Measurements from ENCODE around the gene PLEKHA5.

PLEKHA5 gene

DNA sequence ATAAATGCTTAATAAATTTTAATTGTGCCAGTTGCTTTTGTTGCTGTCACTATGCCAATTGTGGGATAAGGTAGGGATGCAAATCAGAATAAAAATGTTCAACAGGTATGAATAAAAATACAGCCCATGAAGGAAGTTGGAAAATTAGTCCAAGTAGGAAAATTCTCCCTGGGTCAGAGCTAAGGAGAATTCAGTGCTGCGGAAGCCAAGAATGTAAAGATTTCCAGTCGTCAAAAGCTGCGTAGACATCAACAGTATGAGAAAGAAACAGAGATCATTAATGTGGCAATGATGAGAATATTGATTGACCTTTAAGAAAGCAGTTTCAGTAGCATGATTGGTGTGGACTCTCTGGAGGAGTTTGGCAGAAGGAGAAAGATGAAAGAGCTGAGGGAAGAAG lies 87.9 kb downstream of the PLEKHA5 start:
- TF ChIP-seq EZH2phosphoT487 (IDR thresholded peaks at IDR 0.05; ENCODE audit: low read depth) = no peak
- TF ChIP-seq, protein P1, sequence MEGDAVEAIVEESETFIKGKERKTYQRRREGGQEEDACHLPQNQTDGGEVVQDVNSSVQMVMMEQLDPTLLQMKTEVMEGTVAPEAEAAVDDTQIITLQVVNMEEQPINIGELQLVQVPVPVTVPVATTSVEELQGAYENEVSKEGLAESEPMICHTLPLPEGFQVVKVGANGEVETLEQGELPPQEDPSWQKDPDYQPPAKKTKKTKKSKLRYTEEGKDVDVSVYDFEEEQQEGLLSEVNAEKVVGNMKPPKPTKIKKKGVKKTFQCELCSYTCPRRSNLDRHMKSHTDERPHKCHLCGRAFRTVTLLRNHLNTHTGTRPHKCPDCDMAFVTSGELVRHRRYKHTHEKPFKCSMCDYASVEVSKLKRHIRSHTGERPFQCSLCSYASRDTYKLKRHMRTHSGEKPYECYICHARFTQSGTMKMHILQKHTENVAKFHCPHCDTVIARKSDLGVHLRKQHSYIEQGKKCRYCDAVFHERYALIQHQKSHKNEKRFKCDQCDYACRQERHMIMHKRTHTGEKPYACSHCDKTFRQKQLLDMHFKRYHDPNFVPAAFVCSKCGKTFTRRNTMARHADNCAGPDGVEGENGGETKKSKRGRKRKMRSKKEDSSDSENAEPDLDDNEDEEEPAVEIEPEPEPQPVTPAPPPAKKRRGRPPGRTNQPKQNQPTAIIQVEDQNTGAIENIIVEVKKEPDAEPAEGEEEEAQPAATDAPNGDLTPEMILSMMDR (IDR thresholded peaks at IDR 0.05; ENCODE audit: low read depth, low read length) = no peak
- no peaks in the 10 kb centered on the region for H3K79me2 ChIP-seq (ENCODE audit: low read length)
- no peak overlapping the region for H3K4me3 ChIP-seq (ENCODE audit: low read length)
- H3K4me2 ChIP-seq (ENCODE audit: low read length) = no peak overlapping the region
- H3K36me3 ChIP-seq (replicated peaks; ENCODE audit: low read depth, low read length) = no peaks in the 10 kb centered on the region
- H3K27me3 ChIP-seq (ENCODE audit: low read depth, low read length) = no peaks in the 10 kb centered on the region
- no peaks in the 10 kb centered on the region for H3K9me3 ChIP-seq (ENCODE audit: insufficient read depth, low read length)
- H2AFZ ChIP-seq (ENCODE audit: low read depth, low read length) = no peak overlapping the region
- no peaks in the 10 kb centered on the region for H4K20me1 ChIP-seq (ENCODE audit: insufficient read depth, low read length)
- H3K27ac ChIP-seq (ENCODE audit: low read length) = no peak overlapping the region
- H3K9ac ChIP-seq (ENCODE audit: low read length) = no peak overlapping the region
- H3K4me1 ChIP-seq (ENCODE audit: low read length) = peaks cover 6% of the 10 kb centered on the region; the same call in 1 of the 2 replicates

DNA sequence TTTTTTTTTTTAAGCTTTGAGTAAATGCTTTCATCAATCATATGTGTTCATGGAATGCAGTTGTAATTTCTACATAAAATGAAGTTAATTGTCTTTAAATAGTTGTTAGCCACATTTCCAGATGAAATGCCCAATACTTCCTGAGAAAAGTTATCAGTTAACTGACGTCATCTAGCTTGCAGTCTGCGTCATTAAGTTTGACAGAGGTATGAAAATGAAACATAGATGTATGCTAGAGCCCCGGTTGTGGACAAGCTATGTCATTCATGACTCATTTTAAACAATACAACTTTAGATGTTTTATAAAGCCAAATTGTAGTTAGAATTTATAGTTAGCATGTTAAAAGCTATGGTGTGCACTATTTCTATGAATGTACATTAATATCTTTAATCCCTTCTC lies 90.7 kb downstream of the PLEKHA5 start:
- no peaks in the 10 kb centered on the region for H3K9me3 ChIP-seq (ENCODE audit: insufficient read depth, low read length)
- TF ChIP-seq, protein P1 (IDR thresholded peaks at IDR 0.05; ENCODE audit: low read depth, low read length) = no peak
- no peak for TF ChIP-seq EZH2phosphoT487 (IDR thresholded peaks at IDR 0.05; ENCODE audit: low read depth)
- H3K4me2 ChIP-seq (ENCODE audit: low read length) = no peak overlapping the region
- H2AFZ ChIP-seq (ENCODE audit: low read depth, low read length) = no peak overlapping the region; the same call in 1 of the 2 replicates
- no peaks in the 10 kb centered on the region for H3K36me3 ChIP-seq (replicated peaks; ENCODE audit: low read depth, low read length)
- no peaks in the 10 kb centered on the region for H3K27me3 ChIP-seq (ENCODE audit: low read depth, low read length)
- H3K4me1 ChIP-seq (ENCODE audit: low read length) = peaks cover 6% of the 10 kb centered on the region; the same call in 1 of the 2 replicates
- H4K20me1 ChIP-seq (ENCODE audit: insufficient read depth, low read length) = no peaks in the 10 kb centered on the region
- H3K4me3 ChIP-seq (ENCODE audit: low read length) = no peak overlapping the region
- H3K79me2 ChIP-seq (ENCODE audit: low read length) = no peaks in the 10 kb centered on the region
- no peak overlapping the region for H3K27ac ChIP-seq (ENCODE audit: low read length)
- no peak overlapping the region for H3K9ac ChIP-seq (ENCODE audit: low read length)

DNA sequence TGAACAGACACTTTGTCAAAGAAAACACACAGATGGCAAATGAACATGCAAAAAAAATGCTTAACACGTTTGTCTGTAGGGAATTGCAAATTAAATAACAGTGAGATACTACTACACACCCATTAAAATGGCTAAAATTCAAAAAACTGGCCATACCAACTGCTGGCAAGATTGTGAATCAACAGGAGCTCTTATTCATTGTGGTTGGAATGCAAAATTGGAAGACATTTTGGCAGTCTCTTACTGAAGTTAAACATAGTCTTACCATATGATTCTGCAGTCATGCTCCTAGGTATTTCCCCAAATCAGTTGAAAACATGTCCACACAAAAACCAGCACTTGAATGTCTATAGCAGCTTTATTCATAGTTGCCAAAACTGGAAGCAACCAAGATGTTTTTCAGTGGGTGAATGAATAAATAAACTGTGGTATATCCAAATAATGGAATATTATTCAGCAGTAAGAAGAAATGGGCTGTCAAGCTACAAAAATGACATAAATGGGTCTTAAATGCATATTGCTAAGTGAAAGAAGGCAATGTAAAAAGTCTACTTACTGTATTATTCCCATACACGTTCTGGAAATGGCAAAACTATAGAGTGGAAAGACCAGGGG lies 91.4 kb downstream of the PLEKHA5 start:
- Histone ChIP-seq H2AFZ (ENCODE audit: low read depth, low read length) (no peak overlapping the region), H3K36me3 (replicated peaks; ENCODE audit: low read depth, low read length) (no peaks in the 10 kb centered on the region), H3K9me3 (ENCODE audit: insufficient read depth, low read length) (no peaks in the 10 kb centered on the region), H3K4me1 (ENCODE audit: low read length) (peaks cover 6% of the 10 kb centered on the region; the same call in 1 of the 2 replicates), H3K9ac (ENCODE audit: low read length) (no peak overlapping the region), H3K27ac (ENCODE audit: low read length) (no peak overlapping the region), H3K27me3 (ENCODE audit: low read depth, low read length) (no peaks in the 10 kb centered on the region), H3K4me2 (ENCODE audit: low read length) (no peak overlapping the region), H4K20me1 (ENCODE audit: insufficient read depth, low read length) (no peaks in the 10 kb centered on the region), H3K4me3 (ENCODE audit: low read length) (no peak overlapping the region), H3K79me2 (ENCODE audit: low read length) (no peaks in the 10 kb centered on the region)
- TF ChIP-seq, protein P1 (IDR thresholded peaks at IDR 0.05; ENCODE audit: low read depth, low read length) = no peak
- TF ChIP-seq EZH2phosphoT487 (IDR thresholded peaks at IDR 0.05; ENCODE audit: low read depth) = no peak

DNA sequence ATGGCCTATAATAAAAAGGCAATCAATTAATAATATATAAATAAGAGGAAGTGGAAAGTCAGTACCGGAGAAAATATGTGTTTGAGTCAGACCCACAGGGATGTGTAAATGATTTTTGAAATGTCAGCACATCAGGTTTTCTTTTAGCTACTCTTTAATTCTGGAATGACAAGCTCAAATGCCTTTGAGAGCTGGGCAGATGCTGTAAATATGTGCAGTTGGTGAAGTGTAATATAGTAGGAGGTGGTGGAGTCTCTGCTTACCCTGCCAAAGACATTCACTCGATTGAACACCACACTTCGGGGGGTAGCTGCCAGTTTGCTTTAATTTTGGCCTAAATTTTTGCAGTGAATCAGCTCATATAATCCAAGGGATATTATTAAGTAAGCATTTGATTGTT lies 93.0 kb downstream of the PLEKHA5 start:
- H3K79me2 ChIP-seq (ENCODE audit: low read length) = no peaks in the 10 kb centered on the region
- no peaks in the 10 kb centered on the region for H3K36me3 ChIP-seq (replicated peaks; ENCODE audit: low read depth, low read length)
- H3K9me3 ChIP-seq (ENCODE audit: insufficient read depth, low read length) = no peaks in the 10 kb centered on the region
- H3K4me1 ChIP-seq (ENCODE audit: low read length) = peaks cover 6% of the 10 kb centered on the region; the same call in 1 of the 2 replicates
- H3K4me3 ChIP-seq (ENCODE audit: low read length) = no peak overlapping the region
- no peaks in the 10 kb centered on the region for H3K27me3 ChIP-seq (ENCODE audit: low read depth, low read length)
- H4K20me1 ChIP-seq (ENCODE audit: insufficient read depth, low read length) = no peaks in the 10 kb centered on the region
- H3K27ac ChIP-seq (ENCODE audit: low read length) = no peak overlapping the region
- TF ChIP-seq EZH2phosphoT487 (IDR thresholded peaks at IDR 0.05; ENCODE audit: low read depth) = no peak
- TF ChIP-seq, protein P1 (IDR thresholded peaks at IDR 0.05; ENCODE audit: low read depth, low read length) = no peak
- no peak overlapping the region for H2AFZ ChIP-seq (ENCODE audit: low read depth, low read length)
- no peak overlapping the region; the same call in 1 of the 2 replicates for H3K4me2 ChIP-seq (ENCODE audit: low read length)
- no peak overlapping the region for H3K9ac ChIP-seq (ENCODE audit: low read length)

All from OCI-LY3 (cell line).